ENCODE results near the gene RBFOX2. TPM values are rescaled to one million over a fixed set of nuclear protein-coding genes. Genes with fewer than 3 reads are reported as not detected.

RBFOX2 gene
- total RNA-seq, 2 experiments from 2014 or later, result 54.3 to 78.7 TPM

DNA sequence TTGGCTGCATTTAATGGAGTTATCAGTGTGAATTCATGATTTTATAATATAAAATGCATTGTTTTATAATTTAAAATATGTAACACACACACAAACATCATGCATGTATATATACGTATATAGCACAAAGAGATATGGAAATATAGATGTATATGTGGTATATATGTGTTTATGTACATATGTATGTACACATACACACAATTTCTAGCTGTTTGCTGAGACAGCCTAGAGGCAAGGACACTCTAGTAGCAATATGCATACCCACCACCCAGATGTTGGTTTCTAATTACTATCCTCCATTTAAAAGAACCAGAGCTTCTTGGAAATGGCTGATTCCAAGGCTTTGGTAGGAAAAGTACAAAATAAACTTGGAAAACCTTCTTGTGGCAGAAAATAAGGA is 50.4 kb downstream of the RBFOX2 start:
- CTCF ChIA-PET (ENCODE audit: unreplicated experiment), result no interaction called here

DNA sequence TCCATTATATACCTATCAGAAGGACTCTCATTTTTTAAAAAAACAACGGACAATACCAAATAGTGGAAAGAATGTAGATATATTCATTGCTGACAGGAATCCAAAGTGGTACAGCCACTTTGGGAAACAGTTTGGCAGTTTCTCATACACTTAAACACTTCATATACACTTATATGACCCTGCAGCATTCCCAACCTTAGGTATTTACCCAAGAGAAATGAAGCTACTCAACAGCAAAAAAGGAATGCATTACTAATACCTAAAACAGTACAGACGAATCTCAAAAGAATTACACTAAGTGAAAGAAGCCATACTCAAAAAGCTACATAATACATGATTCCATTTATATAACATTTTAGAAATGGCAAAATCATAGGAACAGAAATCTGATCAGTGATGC is 51.5 kb downstream of the RBFOX2 start:
- Histone ChIP-seq H3K4me1 (ENCODE audit: insufficient read depth, low read length, poor library complexity, severe bottlenecking) (peaks cover 3% of the 10 kb centered on the region), H3K4me2 (ENCODE audit: low read length) (no peak overlapping the region), H3K36me3 (ENCODE audit: insufficient read depth, low read length) (peaks cover 9% of the 10 kb centered on the region; the same call in 1 of the 2 replicates), H2AFZ (ENCODE audit: low read length) (no peak overlapping the region), H3K9me3 (ENCODE audit: low read length) (no peaks in the 10 kb centered on the region), H3K9me2 (ENCODE audit: insufficient read depth, low read length) (no peaks in the 10 kb centered on the region), H3K27ac (ENCODE audit: low read depth, low read length, poor library complexity, severe bottlenecking) (no peak overlapping the region), H3K4me3 (ENCODE audit: low read depth, low read length, poor library complexity, severe bottlenecking) (no peak overlapping the region), H4K20me1 (ENCODE audit: insufficient read depth, low read length) (no peaks in the 10 kb centered on the region), H3K79me2 (ENCODE audit: insufficient read depth, low read depth, low read length) (peaks cover 8% of the 10 kb centered on the region; the same call in 1 of the 2 replicates)
- intact Hi-C loops (cut with micrococcal nuclease; ENCODE audit: unreplicated experiment), result no loop called here
- DNase-seq (ENCODE audit: low spot score), result no peak
- TF ChIP-seq EZH2phosphoT487 (IDR thresholded peaks at IDR 0.05; ENCODE audit: borderline replicate concordance, low read depth, low read length), result no peak
- TF ChIP-seq, protein P1, sequence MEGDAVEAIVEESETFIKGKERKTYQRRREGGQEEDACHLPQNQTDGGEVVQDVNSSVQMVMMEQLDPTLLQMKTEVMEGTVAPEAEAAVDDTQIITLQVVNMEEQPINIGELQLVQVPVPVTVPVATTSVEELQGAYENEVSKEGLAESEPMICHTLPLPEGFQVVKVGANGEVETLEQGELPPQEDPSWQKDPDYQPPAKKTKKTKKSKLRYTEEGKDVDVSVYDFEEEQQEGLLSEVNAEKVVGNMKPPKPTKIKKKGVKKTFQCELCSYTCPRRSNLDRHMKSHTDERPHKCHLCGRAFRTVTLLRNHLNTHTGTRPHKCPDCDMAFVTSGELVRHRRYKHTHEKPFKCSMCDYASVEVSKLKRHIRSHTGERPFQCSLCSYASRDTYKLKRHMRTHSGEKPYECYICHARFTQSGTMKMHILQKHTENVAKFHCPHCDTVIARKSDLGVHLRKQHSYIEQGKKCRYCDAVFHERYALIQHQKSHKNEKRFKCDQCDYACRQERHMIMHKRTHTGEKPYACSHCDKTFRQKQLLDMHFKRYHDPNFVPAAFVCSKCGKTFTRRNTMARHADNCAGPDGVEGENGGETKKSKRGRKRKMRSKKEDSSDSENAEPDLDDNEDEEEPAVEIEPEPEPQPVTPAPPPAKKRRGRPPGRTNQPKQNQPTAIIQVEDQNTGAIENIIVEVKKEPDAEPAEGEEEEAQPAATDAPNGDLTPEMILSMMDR (conservative IDR thresholded peaks at IDR 0.05; ENCODE audit: low read length), result no peak
- no TSS peak for BruUV-seq (replicated peaks)
- CTCF ChIA-PET (ENCODE audit: unreplicated experiment), result interaction anchor here (0.6 kb wide), 1 partner anchor 495 kb away, joined by 3 read pairs; no protein-coding TSS in a partner anchor
- POLR2A ChIA-PET, result no interaction called here

More for the DNA sequence above, 50.4 kb downstream of the RBFOX2 start:
- Histone ChIP-seq H2AFZ (ENCODE audit: low read length) (no peak overlapping the region), H3K4me2 (ENCODE audit: low read length) (no peak overlapping the region), H3K9me2 (ENCODE audit: insufficient read depth, low read length) (no peaks in the 10 kb centered on the region), H3K4me3 (ENCODE audit: low read depth, low read length, poor library complexity, severe bottlenecking) (no peak overlapping the region), H3K4me1 (ENCODE audit: insufficient read depth, low read length, poor library complexity, severe bottlenecking) (no peaks in the 10 kb centered on the region), H3K27ac (ENCODE audit: low read depth, low read length, poor library complexity, severe bottlenecking) (no peak overlapping the region), H3K36me3 (ENCODE audit: insufficient read depth, low read length) (peaks cover 12% of the 10 kb centered on the region; the same call in 1 of the 2 replicates), H3K79me2 (ENCODE audit: insufficient read depth, low read depth, low read length) (peaks cover 6% of the 10 kb centered on the region; the same call in 1 of the 2 replicates), H3K9me3 (ENCODE audit: low read length) (no peaks in the 10 kb centered on the region), H4K20me1 (ENCODE audit: insufficient read depth, low read length) (no peaks in the 10 kb centered on the region)
- no peak for DNase-seq (ENCODE audit: low spot score)
- POLR2A ChIA-PET, result no interaction called here
- no TSS peak for BruUV-seq (replicated peaks)
- TF ChIP-seq, protein P1 (conservative IDR thresholded peaks at IDR 0.05; ENCODE audit: low read length), result no peak
- no peak for TF ChIP-seq EZH2phosphoT487 (IDR thresholded peaks at IDR 0.05; ENCODE audit: borderline replicate concordance, low read depth, low read length)
- intact Hi-C loops (cut with micrococcal nuclease; ENCODE audit: unreplicated experiment), result no loop called here

DNA sequence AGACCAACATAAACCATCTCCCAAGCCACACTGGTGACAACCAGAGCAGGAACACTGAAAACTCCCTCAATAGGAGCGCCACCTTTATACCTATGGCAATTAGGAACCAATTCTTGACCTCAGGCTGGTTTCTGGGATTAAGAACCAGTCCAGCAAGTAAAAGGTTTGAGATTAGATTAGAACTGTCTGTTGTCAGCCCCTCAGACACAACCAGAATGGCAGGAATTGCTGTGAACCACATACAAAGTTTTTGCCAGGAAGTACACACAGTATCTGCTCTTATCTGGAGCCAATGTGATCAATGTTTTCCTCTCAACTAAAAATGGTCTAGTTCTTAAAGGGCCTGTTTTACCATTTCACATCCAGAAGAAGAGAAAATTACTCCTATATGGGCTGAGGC is 55.2 kb downstream of the RBFOX2 start:
- intact Hi-C loops (cut with micrococcal nuclease; ENCODE audit: unreplicated experiment), result no loop called here

More for the DNA sequence above, 55.2 kb downstream of the RBFOX2 start:
- no peak overlapping the region for H3K4me3 ChIP-seq (ENCODE audit: low read depth, low read length, poor library complexity, severe bottlenecking)
- peaks cover 13% of the 10 kb centered on the region; the same call in 1 of the 2 replicates for H3K79me2 ChIP-seq (ENCODE audit: insufficient read depth, low read depth, low read length)
- no peaks in the 10 kb centered on the region for H4K20me1 ChIP-seq (ENCODE audit: insufficient read depth, low read length)
- no peaks in the 10 kb centered on the region for H3K36me3 ChIP-seq (ENCODE audit: insufficient read depth, low read length)
- TF ChIP-seq, protein P1 (conservative IDR thresholded peaks at IDR 0.05; ENCODE audit: low read length), result no peak
- no peak for TF ChIP-seq EZH2phosphoT487 (IDR thresholded peaks at IDR 0.05; ENCODE audit: borderline replicate concordance, low read depth, low read length)
- ChIA-PET POLR2A (no interaction called here), CTCF (ENCODE audit: unreplicated experiment) (no interaction called here)
- no peaks in the 10 kb centered on the region for H3K9me2 ChIP-seq (ENCODE audit: insufficient read depth, low read length)
- H3K4me2 ChIP-seq (ENCODE audit: low read length), result no peak overlapping the region
- no TSS peak for BruUV-seq (replicated peaks)
- H3K27ac ChIP-seq (ENCODE audit: low read depth, low read length, poor library complexity, severe bottlenecking), result no peak overlapping the region
- peaks cover 13% of the 10 kb centered on the region for H3K4me1 ChIP-seq (ENCODE audit: insufficient read depth, low read length, poor library complexity, severe bottlenecking)
- H3K9me3 ChIP-seq (ENCODE audit: low read length), result no peaks in the 10 kb centered on the region
- no peak overlapping the region for H2AFZ ChIP-seq (ENCODE audit: low read length)
- no peak for DNase-seq (ENCODE audit: low spot score)

Data from OCI-LY7 (cell line).